HL-60 (cell line): Measurements from ENCODE around the gene FSCN2.

ENCODE experiments used
- CTCF ChIP-seq: IDR thresholded peaks from one replicate; pipeline ENCODE4 v1.5.1; 2011; ENCODE audit warnings: low read length, control low read depth, inconsistent platforms; ENCODE audit not compliant: insufficient read depth
- GABPA ChIP-seq: IDR thresholded peaks from 2 replicates; pipeline ENCODE4 v1.6.1; 2012; ENCODE audit warnings: low read depth
- REST ChIP-seq: IDR thresholded peaks from 2 replicates; pipeline ENCODE4 v1.6.1; 2012; ENCODE audit warnings: low read depth; ENCODE audit not compliant: insufficient replicate concordance

GRCh38 chr17:81534157-81535006, 6.2 kb downstream of the FSCN2 start:
- no peak for TF ChIP-seq REST
- TF ChIP-seq CTCF = no peak
- no peak for TF ChIP-seq GABPA
